Measurements from ENCODE around the gene SLC12A2. TPM values are rescaled to one million over a fixed set of nuclear protein-coding genes. Genes with fewer than 3 reads are reported as not detected.

The SLC12A2 gene
- total RNA-seq, 1 experiment from 2014 or later: 85.2 TPM

DNA sequence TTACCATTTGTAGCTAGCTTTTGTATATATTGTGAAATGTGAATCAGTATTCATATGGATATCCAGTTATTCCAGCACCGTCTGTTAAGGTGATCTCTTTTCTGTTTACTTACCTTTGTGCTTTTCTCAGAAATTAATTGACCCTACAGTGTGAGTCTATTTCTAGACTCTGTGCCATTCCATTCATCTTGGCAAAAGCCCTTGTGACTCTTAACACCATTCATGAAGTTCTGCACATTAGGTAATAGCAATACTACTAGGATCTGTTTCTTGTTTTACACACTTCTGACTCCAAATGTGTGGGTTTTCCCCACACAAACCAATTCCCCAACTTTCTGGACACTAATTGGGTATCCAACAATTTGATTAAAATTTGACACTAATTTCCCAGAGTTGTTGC, 40.4 kb downstream of the SLC12A2 start:
- H3K36me3 Mint-ChIP-seq (ENCODE audit: insufficient read depth, unreplicated experiment): peaks cover 24% of the 10 kb centered on the region
- H3K9me3 Mint-ChIP-seq (ENCODE audit: unreplicated experiment): no peaks in the 10 kb centered on the region
- H3K4me1 Mint-ChIP-seq (ENCODE audit: low read depth, unreplicated experiment): no peaks in the 10 kb centered on the region
- Histone ChIP-seq H3K27me3 (replicated peaks; ENCODE audit: control insufficient read depth, insufficient read depth, low read length) (no peaks in the 10 kb centered on the region), H3K4me1 (peaks cover 14% of the 10 kb centered on the region; the same call in 1 of the 2 replicates), H3K4me3 (ENCODE audit: low read depth, low read length) (no peak overlapping the region), H3K36me3 (ENCODE audit: control insufficient read depth, insufficient read depth, low read length) (no peaks in the 10 kb centered on the region), H3K9me3 (0 out of 2 replicates have a peak, but pooled peaks cover 4% of the 10 kb centered on the region)
- no peak for TF ChIP-seq CTCF (IDR thresholded peaks at IDR 0.05; ENCODE audit: insufficient read depth in 1 of 2, low read depth in 1 of 2, low read length in 1 of 2, severe bottlenecking in 1 of 2, unreplicated experiment in 1 of 2)
- H3K4me3 Mint-ChIP-seq (ENCODE audit: unreplicated experiment): no peak overlapping the region
- H3K27ac Mint-ChIP-seq (ENCODE audit: unreplicated experiment): no peak overlapping the region
- DNase-seq: no peak
- no TSS peak for BruUV-seq (replicated peaks)
- ChIA-PET CTCF (no interaction called here), POLR2A (no interaction called here)
- H3K27me3 Mint-ChIP-seq (ENCODE audit: insufficient read depth, unreplicated experiment): no peaks in the 10 kb centered on the region
- intact Hi-C loops (cut with micrococcal nuclease; ENCODE audit: unreplicated experiment): no loop called here

- H3K4me1 Mint-ChIP-seq (ENCODE audit: low read depth, unreplicated experiment): no peaks in the 10 kb centered on the region
- H3K9me3 Mint-ChIP-seq (ENCODE audit: unreplicated experiment): no peaks in the 10 kb centered on the region
- H3K36me3 ChIP-seq (ENCODE audit: control insufficient read depth, insufficient read depth, low read length): no peaks in the 10 kb centered on the region
- H3K4me3 Mint-ChIP-seq (ENCODE audit: unreplicated experiment): no peak overlapping the region
- H3K4me3 ChIP-seq (ENCODE audit: low read depth, low read length): no peak overlapping the region
- no peaks in the 10 kb centered on the region for H3K27me3 ChIP-seq (replicated peaks; ENCODE audit: control insufficient read depth, insufficient read depth, low read length)
- H3K9me3 ChIP-seq: no peaks in the 10 kb centered on the region
- intact Hi-C loops (cut with micrococcal nuclease; ENCODE audit: unreplicated experiment): no loop called here
- peaks cover 14% of the 10 kb centered on the region; the same call in 1 of the 2 replicates for H3K4me1 ChIP-seq
- peaks cover 23% of the 10 kb centered on the region for H3K36me3 Mint-ChIP-seq (ENCODE audit: insufficient read depth, unreplicated experiment)
- ChIA-PET CTCF (no interaction called here), POLR2A (interaction anchor here (0.6 kb wide), 1 partner anchor 43 kb away, joined by 3 read pairs; the partner anchor contains the start of gene SLC12A2)
- no peak for TF ChIP-seq CTCF (IDR thresholded peaks at IDR 0.05; ENCODE audit: insufficient read depth in 1 of 2, low read depth in 1 of 2, low read length in 1 of 2, severe bottlenecking in 1 of 2, unreplicated experiment in 1 of 2)
- BruUV-seq (replicated peaks): no TSS peak
- no peak overlapping the region for H3K27ac Mint-ChIP-seq (ENCODE audit: unreplicated experiment)
- DNase-seq: no peak
- H3K27me3 Mint-ChIP-seq (ENCODE audit: insufficient read depth, unreplicated experiment): no peaks in the 10 kb centered on the region
Observed at GRCh38 chr5:128126241-128126640, 42.7 kb downstream of the SLC12A2 start.

DNA sequence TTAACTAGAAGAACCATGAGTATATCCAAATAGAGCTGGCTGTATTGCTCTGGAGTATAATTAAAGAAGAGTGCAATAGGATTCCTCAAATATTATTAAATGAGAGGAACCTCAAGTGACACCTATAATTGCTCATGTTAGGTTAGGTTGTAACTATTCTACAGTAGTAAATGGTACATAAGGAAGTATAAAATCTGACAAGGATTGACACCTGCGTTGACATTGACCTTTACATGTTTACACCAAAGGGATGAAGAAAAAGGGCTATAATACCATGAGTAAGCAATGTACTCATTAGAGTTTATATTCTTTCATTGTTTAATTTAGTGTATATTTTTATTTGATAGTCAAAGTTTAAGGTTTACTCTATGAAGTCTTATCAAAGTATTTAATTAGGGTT, 48.9 kb downstream of the SLC12A2 start:
- TF ChIP-seq CTCF (IDR thresholded peaks at IDR 0.05; ENCODE audit: insufficient read depth in 1 of 2, low read depth in 1 of 2, low read length in 1 of 2, severe bottlenecking in 1 of 2, unreplicated experiment in 1 of 2): no peak
- no peaks in the 10 kb centered on the region for H3K9me3 ChIP-seq
- ChIA-PET POLR2A (no interaction called here), CTCF (no interaction called here)
- intact Hi-C loops (cut with micrococcal nuclease; ENCODE audit: unreplicated experiment): no loop called here
- no peaks in the 10 kb centered on the region for H3K36me3 ChIP-seq (ENCODE audit: control insufficient read depth, insufficient read depth, low read length)
- H3K27me3 ChIP-seq (replicated peaks; ENCODE audit: control insufficient read depth, insufficient read depth, low read length): no peaks in the 10 kb centered on the region
- Mint-ChIP-seq H3K9me3 (ENCODE audit: unreplicated experiment) (no peaks in the 10 kb centered on the region), H3K4me3 (ENCODE audit: unreplicated experiment) (no peak overlapping the region), H3K4me1 (ENCODE audit: low read depth, unreplicated experiment) (no peaks in the 10 kb centered on the region), H3K27me3 (ENCODE audit: insufficient read depth, unreplicated experiment) (no peaks in the 10 kb centered on the region), H3K27ac (ENCODE audit: unreplicated experiment) (no peak overlapping the region), H3K36me3 (ENCODE audit: insufficient read depth, unreplicated experiment) (peaks cover 47% of the 10 kb centered on the region)
- no peak for DNase-seq
- no TSS peak for BruUV-seq (replicated peaks)
- no peak overlapping the region for H3K4me3 ChIP-seq (ENCODE audit: low read depth, low read length)
- H3K4me1 ChIP-seq: no peaks in the 10 kb centered on the region

All from Caco-2 (cell line).